ENCODE results near the gene SMCO4.

GRCh38 chr11:93484716-93485115, 58.5 kb downstream of the SMCO4 start:
- no peak for TF ChIP-seq CTCF (conservative IDR thresholded peaks at IDR 0.05; ENCODE audit: low read length)
- no peak for TF ChIP-seq EZH2phosphoT487 (IDR thresholded peaks at IDR 0.05; ENCODE audit: borderline replicate concordance)

All from Loucy (cell line).